Ovary (tissue), 3 donors: Measurements from ENCODE around the gene NAA80.

Experiments used
- CTCF ChIP-seq, 3 donors: fragments of 450-650 bp in 2 of 3; fragments of 200-600 bp in 1 of 3; IDR thresholded peaks; one replicate each; pipeline versions ENCODE4 v1.5.1 to v1.8.0; 2016 to 2022; ENCODE audit warnings: antibody characterized with exemption in 3 of 3, mild to moderate bottlenecking in 1 of 3
- POLR2A ChIP-seq: fragments of 450-650 bp; IDR thresholded peaks from one replicate; pipeline ENCODE4 v1.6.1; 2017; ENCODE audit warnings: antibody characterized with exemption, mild to moderate bottlenecking, moderate library complexity
- donor health status: DM: no; HTN: no; CAD: no.

GRCh38 chr3:50334339-50335075 lies 35.3 kb upstream of the NAA80 start:
- TF ChIP-seq POLR2A (no peak), CTCF (IDR thresholded peaks at IDR 0.05) (no peak)
